Kidney epithelial cell (primary cell): ENCODE measurements around the gene EGF. TPM values are rescaled to one million over a fixed set of nuclear protein-coding genes. Genes with fewer than 3 reads are reported as not detected.
"Not testable (repeated sequence)": the region's sequence is repeated elsewhere in the genome, so short reads cannot be mapped to it uniquely, and the experiment has no call there.

Experiments
- DNase-seq: peaks from one replicate; pipeline ENCODE4 v3.0.0-alpha.2; 2010; ENCODE audit warnings: low read depth
- H3K27me3 ChIP-seq: 2 replicates; pipeline ENCODE4 v1.6.0; 2011; ENCODE audit warnings: low read length; ENCODE audit not compliant: control insufficient read depth, insufficient read depth
- H3K36me3 ChIP-seq: 2 replicates; pipeline ENCODE4 v1.5.1; 2011; ENCODE audit warnings: low read length; ENCODE audit not compliant: control insufficient read depth, insufficient read depth
- H3K4me3 ChIP-seq: 2 replicates; pipeline ENCODE4 v1.5.1; 2011; ENCODE audit warnings: low read depth, mild to moderate bottlenecking, control low read depth, low read length
- total RNA-seq: library from RNA; depleted of rRNA; stranded (reverse); fragments of >200 nt; gene quantifications from 2 replicates; pipeline ENCODE4 v1.2.3, GENCODE V29; 2015
- TF ChIP-seq, protein P1 (sequence below): IDR thresholded peaks from 2 replicates; pipeline ENCODE4 v1.5.1; 2011; ENCODE audit warnings: mild to moderate bottlenecking, moderate library complexity, low read length, control low read depth, inconsistent platforms; ENCODE audit not compliant: insufficient read depth, poor library complexity, severe bottlenecking

The EGF gene
- total RNA-seq, 1 donor from 2014 or later = 0.21 TPM

DNA sequence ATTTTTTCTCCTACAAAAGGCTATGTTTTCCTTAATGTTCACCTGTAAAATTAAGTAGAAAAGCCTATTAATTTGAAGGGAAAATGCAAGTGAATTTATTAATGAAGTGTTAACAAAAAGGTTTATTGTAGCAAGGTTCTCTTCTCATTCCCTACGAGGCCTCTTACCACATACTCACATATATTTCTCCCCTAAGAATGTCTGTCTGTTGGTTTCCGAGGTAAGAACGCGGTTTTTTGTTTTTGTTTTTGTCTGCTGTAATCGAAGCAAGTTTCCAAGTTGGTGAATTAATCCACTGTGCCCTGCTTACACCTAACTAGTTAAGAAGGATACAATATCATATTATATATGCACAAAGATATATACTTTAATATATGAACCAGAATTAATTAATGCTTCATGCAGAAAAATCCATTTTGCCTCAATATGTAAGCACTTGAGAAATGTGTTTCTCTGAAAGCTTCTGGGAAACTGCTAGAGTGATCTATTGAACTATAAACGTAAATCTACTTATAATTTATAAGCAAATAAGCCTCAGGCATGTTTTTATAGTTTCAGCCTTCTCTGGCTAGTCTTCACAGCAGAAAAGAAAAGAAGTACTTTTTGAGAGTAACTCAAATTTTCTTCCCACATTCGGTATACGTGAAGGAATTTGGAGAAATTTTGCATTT lies 120.8 kb downstream of the EGF start:
- no peak overlapping the region for H3K4me3 ChIP-seq
- no peak for DNase-seq
- TF ChIP-seq, protein P1, sequence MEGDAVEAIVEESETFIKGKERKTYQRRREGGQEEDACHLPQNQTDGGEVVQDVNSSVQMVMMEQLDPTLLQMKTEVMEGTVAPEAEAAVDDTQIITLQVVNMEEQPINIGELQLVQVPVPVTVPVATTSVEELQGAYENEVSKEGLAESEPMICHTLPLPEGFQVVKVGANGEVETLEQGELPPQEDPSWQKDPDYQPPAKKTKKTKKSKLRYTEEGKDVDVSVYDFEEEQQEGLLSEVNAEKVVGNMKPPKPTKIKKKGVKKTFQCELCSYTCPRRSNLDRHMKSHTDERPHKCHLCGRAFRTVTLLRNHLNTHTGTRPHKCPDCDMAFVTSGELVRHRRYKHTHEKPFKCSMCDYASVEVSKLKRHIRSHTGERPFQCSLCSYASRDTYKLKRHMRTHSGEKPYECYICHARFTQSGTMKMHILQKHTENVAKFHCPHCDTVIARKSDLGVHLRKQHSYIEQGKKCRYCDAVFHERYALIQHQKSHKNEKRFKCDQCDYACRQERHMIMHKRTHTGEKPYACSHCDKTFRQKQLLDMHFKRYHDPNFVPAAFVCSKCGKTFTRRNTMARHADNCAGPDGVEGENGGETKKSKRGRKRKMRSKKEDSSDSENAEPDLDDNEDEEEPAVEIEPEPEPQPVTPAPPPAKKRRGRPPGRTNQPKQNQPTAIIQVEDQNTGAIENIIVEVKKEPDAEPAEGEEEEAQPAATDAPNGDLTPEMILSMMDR = no peak
- H3K36me3 ChIP-seq = no peaks in the 10 kb centered on the region
- H3K27me3 ChIP-seq = no peaks in the 10 kb centered on the region

DNA sequence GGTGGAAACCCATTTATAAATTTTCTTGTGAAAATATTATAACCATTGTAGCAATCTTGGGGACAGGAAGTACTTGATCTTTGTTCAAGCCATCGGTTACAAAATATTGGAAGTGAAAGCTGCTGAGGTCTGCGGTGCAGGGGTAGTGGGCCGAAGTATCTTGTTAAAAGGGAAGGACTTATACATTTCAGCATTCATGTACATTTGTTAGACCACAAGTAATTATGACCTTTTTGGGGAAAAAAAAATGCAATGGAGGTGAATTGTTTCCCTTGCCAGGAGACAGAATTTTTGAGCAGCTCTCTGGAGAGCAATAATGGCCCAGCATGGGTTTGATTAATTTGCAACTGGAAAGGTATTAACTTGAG lies 121.3 kb downstream of the EGF start:
- H3K36me3 ChIP-seq = no peaks in the 10 kb centered on the region
- H3K4me3 ChIP-seq = no peak overlapping the region
- TF ChIP-seq, protein P1 = no peak
- no peak for DNase-seq
- H3K27me3 ChIP-seq = no peaks in the 10 kb centered on the region

DNA sequence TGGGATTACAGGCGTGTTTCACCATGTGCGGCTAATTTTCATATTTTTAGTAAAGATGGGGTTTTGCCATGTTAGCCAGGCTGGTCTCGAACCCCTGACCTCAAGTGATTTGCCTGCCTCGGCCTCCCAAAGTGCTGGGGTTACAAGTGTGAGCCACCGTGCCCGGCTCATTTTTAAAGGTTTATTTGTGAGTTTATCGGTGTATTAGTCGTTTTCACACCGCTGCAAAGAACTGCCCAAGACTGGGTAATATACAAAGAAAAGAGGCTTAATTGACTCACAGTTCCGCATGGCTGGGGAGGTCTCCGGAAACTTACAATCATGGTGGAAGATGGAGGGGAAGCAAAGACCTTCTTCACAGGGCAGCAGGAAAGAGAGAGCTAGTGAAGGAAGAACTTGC lies 126.5 kb downstream of the EGF start:
- not testable (repeated sequence) for H3K36me3 ChIP-seq, DNase-seq, H3K27me3 ChIP-seq, H3K4me3 ChIP-seq

DNA sequence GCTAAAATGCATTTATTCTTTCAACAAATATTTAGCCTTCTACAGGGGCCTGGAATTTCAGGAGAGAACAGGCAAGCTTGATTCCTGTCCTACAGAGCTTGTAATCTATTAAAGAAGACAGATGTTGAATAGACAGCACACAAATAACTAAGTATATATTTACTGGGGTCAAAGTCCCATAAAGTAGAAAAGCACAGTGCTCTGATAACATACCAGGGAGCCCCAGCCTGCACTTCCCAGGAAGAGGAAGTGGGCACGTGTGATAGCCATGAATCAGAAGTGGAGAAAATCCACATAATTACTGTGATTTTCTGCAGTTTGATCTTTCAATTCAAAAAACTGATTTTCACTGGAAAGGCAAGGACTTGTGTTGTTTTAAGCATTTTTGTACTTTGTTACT lies 129.1 kb downstream of the EGF start:
- Histone ChIP-seq H3K4me3 (no peak overlapping the region), H3K27me3 (no peaks in the 10 kb centered on the region), H3K36me3 (no peaks in the 10 kb centered on the region)
- TF ChIP-seq, protein P1 = no peak
- DNase-seq = no peak

DNA sequence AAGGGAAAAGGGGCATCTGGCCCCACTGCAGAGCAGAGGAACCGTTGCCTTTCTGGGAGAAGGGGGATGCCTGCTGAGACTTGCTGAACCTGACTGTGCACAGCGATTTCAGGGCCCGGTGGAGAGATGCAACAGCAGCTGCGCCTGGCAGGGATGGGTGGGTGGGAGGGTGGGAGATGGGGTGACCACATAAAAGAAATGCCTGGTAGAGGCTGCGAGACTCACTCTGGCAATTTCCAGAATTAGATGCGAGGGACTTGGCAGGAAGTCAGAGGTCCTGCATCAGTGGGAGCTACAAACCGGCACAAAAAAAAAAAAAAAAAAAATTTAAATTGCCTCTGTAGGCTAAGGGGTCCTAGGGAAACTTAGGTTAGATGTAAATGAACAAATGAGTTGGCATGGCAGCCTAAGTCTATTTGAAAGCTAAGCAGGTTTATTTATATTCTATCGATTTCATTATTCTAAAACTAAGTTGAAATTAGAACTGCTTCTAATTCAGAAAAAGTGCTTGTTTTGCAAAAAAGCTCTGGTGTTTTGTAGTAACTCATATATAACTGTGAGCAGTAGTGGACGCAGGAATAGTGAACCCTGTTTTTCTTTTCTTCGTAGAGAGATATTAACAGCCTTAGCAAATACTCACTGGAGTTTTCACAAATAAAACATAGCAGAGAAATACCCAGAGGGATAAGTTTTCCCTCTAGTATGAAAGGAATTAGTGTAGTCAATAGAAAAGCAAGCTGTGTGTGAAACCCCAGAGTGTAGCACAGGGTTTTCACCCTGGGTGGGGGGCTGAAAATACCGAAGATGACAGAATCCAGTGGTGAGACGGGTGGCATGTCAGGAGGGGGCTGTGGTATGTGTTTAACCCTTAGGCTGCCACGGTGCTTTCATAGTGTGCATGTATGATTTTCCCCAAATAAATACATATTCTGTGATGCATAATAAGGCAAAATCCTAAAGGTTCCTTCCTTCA lies 130.1 kb downstream of the EGF start:
- Histone ChIP-seq H3K36me3 (no peaks in the 10 kb centered on the region), H3K4me3 (no peak overlapping the region), H3K27me3 (no peaks in the 10 kb centered on the region)
- TF ChIP-seq, protein P1 = no peak
- no peak for DNase-seq

DNA sequence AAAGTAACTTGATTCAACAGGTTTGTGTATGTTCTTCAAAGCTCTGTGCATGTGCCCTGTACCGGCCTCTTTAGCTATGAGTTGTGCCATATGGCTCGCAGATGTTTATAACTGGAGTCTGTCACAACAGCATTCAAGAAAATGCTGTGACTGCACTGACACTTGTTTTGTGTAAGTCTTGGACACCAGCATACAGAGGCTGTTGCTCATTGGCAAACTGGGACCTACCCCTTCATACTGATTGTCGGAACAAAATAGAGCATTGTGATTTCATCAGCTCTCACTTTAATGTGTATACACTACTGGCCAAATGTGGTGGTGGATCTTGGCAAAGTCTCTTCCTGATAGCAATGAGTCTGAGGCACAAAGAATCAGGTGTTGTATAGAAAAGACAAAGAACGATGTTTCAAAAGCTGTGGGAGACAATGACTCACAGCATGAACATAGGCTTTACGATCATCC lies 133.9 kb downstream of the EGF start:
- H3K4me3 ChIP-seq = no peak overlapping the region
- H3K36me3 ChIP-seq = no peaks in the 10 kb centered on the region
- TF ChIP-seq, protein P1 = no peak
- no peak for DNase-seq
- H3K27me3 ChIP-seq = no peaks in the 10 kb centered on the region
